ENCODE measurements around the gene TNN.
"Not testable (repeated sequence)": the region's sequence is repeated elsewhere in the genome, so short reads cannot be mapped to it uniquely, and the experiment has no call there.

TNN gene

GRCh38 chr1:175070818-175071217 is 3.2 kb downstream of the TNN start:
- DNase-seq (ENCODE audit: low read depth in 2 of 2), result no peak

- DNase-seq (ENCODE audit: low read depth in 2 of 2), result no peak
These were observed 3.8 kb downstream of the TNN start for GRCh38 chr1:175071276-175071943.

GRCh38 chr1:175072099-175072951 is 4.7 kb downstream of the TNN start:
- no peak for DNase-seq (ENCODE audit: low read depth in 2 of 2)

- DNase-seq (ENCODE audit: low read depth in 2 of 2), result no peak
These were observed 5.4 kb downstream of the TNN start for GRCh38 chr1:175073061-175073460.

GRCh38 chr1:175073633-175074032 is 6.0 kb downstream of the TNN start:
- no peak for DNase-seq (ENCODE audit: low read depth in 2 of 2)

GRCh38 chr1:175075572-175076568 is 8.2 kb downstream of the TNN start:
- no peak for DNase-seq (ENCODE audit: low read depth in 2 of 2)

GRCh38 chr1:175077356-175078030 is 9.9 kb downstream of the TNN start:
- DNase-seq (ENCODE audit: low read depth in 2 of 2), result no peak

- no peak for DNase-seq (ENCODE audit: low read depth in 2 of 2)
These were observed 11.0 kb downstream of the TNN start for GRCh38 chr1:175078629-175079028.

GRCh38 chr1:175079338-175079737 is 11.7 kb downstream of the TNN start:
- DNase-seq (ENCODE audit: low read depth in 2 of 2), result no peak

GRCh38 chr1:175080030-175080429 is 12.4 kb downstream of the TNN start:
- no peak for DNase-seq (ENCODE audit: low read depth in 2 of 2)

GRCh38 chr1:175081983-175082382 is 14.3 kb downstream of the TNN start:
- no peak for DNase-seq (ENCODE audit: low read depth in 2 of 2)

GRCh38 chr1:175088525-175088951 is 20.9 kb downstream of the TNN start:
- no peak for DNase-seq (ENCODE audit: low read depth in 2 of 2)

- no peak for DNase-seq (ENCODE audit: low read depth in 2 of 2)
These were observed 21.6 kb downstream of the TNN start for GRCh38 chr1:175089136-175089718.

- no peak for DNase-seq (ENCODE audit: low read depth in 2 of 2)
These were observed 23.1 kb downstream of the TNN start for GRCh38 chr1:175090780-175091179.

GRCh38 chr1:175094626-175095025 is 27.0 kb downstream of the TNN start:
- no peak for DNase-seq (ENCODE audit: low read depth in 2 of 2)

GRCh38 chr1:175095069-175095468 is 27.4 kb downstream of the TNN start:
- DNase-seq (ENCODE audit: low read depth in 2 of 2), result no peak

GRCh38 chr1:175095978-175096607 is 28.5 kb downstream of the TNN start:
- no peak for DNase-seq (ENCODE audit: low read depth in 2 of 2)

- DNase-seq (ENCODE audit: low read depth in 2 of 2), result no peak
These were observed 29.7 kb downstream of the TNN start for GRCh38 chr1:175097361-175097760.

GRCh38 chr1:175099916-175100315 is 32.3 kb downstream of the TNN start:
- DNase-seq (ENCODE audit: low read depth in 2 of 2), result no peak

GRCh38 chr1:175102166-175102565 is 34.5 kb downstream of the TNN start:
- DNase-seq (ENCODE audit: low read depth in 2 of 2), result not testable (repeated sequence)

All from stimulated activated CD8-positive, alpha-beta memory T cell treated with anti-CD3 and anti-CD28 coated beads, Interleukin-7, amount 100 ng/mL, for 1 hour (primary cell).